GM18519 (cell line): ENCODE results near the gene CEP162.
"Not testable (repeated sequence)": the region's sequence is repeated elsewhere in the genome, so short reads cannot be mapped to it uniquely, and the experiment has no call there.

Source experiments
- ATAC-seq: cut with Tn5 transposase; IDR thresholded peaks from one replicate; pipeline ENCODE4 v1.9.1; 2021; ENCODE audit warnings: mild to moderate bottlenecking, moderate library complexity; ENCODE audit not compliant: unreplicated experiment, low FRiP score

CEP162 gene, protein sequence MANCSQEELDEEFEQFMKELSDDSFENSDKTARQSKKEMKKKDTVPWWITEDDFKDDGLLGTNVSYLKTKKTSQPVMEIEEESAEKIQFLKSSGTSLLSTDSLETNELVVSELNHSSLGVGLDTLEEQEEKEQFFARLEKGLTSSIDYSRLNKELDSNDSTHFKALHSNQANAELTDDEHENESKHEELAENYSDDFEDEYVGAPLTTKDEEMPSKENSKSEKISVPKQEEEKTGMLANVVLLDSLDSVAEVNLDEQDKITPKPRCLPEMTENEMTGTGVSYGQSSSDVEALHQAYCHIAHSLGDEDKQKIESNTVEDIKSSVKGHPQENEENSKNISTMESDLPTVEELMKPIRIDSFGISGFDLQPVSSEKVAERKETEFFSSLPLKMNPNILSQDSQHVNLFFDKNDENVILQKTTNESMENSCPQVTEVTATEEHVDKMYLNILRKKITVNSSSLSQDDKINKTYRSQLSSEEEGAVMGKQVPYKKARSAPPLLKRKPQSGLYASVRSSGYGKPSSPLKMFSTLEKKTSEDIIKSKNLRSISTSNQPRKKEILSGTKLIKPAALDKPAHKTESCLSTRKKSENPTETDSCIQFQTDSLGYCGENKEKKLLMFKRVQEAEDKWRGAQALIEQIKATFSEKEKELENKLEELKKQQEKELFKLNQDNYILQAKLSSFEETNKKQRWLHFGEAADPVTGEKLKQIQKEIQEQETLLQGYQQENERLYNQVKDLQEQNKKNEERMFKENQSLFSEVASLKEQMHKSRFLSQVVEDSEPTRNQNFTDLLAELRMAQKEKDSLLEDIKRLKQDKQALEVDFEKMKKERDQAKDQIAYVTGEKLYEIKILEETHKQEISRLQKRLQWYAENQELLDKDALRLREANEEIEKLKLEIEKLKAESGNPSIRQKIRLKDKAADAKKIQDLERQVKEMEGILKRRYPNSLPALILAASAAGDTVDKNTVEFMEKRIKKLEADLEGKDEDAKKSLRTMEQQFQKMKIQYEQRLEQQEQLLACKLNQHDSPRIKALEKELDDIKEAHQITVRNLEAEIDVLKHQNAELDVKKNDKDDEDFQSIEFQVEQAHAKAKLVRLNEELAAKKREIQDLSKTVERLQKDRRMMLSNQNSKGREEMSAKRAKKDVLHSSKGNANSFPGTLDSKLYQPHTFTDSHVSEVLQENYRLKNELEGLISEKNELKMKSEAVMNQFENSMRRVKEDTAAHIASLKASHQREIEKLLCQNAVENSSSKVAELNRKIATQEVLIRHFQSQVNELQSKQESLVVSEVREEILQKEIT (N-terminal part only)

DNA sequence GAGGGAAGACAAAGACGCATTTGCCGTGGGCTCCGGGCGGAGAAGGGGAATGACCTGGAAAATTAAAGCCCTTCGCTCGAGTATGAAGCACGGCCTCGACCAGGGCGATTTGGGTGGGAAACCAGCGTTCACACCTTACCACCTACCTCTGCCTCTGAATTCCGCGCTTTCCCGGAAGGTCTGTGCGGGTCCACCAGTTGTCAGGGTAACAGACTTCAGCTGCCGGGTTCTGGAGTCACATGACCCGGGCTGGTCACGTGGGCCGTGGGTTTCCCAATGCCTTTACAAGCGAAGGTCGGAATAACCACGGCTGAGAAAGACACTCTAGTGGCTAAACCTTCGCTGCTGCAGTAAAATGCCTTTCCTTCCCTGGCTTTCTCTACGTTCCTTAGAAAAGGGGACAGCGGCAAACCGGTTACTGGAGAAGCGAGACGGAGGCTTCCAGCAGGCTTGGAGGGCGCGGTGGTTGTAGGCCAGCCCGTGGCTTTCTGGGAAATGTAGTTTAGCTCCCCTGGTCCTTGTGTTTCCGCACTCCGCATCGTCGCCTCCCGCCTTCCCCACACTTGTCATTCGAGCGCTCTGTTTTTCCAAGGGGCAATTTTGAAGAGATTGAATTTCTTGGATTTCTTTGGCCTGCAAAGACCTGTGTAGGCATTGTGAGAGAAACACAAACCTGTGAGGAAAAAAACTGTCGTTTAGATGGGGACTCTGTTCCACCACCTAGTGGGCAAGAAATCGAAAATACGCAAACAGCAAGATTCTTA lies at the start of gene CEP162:
TSS of gene CEP162 (minus strand) at position 210 of the 764 bp plus-strand sequence. CDS start 1,250 bp downstream, outside the sequence.
- peak; percentile 93 for ATAC-seq

DNA sequence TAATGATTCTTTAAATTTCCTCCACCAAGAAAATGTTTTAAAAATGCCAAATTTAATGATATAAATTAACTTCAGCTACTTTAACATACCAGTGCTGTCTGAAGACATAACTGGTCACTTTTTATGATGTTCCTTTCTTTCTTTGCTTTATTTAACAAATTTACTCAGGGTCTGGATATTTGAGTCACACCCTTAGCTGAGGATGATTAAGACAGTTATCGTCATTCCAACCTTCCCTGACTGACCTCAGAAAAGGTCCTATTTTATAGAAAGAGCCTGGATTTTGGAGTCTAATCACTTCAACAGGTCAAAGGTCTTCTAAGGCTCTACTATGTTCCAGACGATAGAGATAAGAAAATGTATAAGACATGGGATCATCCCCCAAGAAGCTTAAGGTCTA lies 47.4 kb upstream of the CEP162 start:
- no peak for ATAC-seq

DNA sequence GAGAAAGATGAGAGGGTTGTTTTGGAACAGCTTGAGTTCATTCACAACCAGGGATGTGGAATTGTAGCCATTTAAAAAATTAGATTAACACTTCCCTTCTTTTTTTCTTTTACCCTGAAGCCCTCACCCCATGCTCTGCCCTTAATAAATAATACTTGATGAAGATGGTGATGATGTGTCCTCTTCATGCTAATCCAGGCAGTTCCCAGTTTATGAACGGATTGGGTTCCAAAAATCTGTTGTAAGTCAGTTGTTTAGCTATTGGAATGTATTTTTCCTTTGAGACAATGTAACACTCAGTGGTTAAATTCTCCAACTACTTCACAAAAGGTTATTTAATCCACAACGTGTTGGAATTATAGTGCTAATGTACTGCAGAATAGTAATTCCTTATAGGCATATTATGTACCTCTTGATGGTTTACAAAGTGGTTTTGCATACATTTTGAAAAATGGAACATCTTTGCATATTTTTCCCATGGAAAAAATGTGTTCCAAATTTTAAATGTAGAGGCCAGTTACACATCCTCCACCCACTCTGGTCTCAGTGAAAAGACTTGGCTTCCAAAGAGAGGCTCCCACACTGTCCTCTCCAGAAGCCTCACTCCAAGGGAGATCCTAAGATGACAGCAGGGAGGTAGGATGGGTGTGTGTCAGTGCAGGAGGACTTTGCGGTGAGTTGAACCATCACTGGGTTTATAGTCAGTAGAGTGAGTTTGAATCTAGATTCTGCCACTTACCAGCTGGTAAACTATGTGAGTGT lies 45.8 kb upstream of the CEP162 start:
- ATAC-seq: no peak

DNA sequence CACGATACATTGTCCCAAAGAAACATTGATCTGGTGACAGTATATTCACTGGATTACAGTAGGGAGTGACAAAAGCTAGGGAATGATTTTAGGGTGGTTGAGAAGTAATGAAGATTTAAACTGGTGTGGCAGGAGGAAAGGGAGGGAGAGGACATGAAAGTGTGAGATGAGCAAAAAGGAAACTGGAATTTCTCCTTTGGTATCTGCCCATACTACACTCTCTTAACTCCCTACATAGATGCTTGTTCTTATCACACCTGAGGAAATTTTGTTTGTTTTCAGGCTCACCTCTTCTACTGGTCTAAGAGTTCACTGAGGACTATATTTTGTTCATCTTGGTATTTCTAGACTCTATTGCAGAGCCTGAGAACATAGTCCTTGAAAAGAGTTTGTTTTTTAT lies 44.9 kb upstream of the CEP162 start:
- ATAC-seq: no peak

DNA sequence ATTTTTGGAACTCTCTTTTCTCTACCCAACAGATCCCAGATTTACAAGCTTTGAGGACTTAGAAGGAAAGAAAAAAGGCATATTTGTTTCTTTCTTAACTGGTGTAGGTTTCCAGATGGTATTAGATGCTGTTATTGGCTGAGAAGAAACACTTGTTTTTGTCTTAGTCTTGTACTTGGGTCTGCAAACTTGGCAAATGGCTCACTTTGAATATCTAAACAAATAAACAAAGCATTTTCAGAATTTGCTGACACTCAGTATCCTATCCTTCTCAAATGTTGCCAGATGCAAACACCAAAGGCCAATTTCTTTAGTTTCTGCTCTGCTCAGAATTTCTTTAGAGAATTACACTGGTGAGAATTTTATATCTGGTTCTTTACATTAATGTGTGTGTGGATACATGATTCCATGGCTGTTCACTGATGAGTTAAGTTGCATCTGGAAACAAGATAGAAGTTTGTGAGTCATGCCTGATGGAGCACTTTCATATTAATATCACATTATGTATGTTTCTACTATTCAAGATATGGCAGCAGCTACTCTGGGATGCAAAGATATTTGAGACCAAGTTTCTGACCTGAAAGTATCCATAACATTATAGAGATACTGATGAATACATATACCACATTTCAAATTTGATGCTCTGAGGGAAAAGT lies 43.7 kb upstream of the CEP162 start:
- no peak for ATAC-seq

DNA sequence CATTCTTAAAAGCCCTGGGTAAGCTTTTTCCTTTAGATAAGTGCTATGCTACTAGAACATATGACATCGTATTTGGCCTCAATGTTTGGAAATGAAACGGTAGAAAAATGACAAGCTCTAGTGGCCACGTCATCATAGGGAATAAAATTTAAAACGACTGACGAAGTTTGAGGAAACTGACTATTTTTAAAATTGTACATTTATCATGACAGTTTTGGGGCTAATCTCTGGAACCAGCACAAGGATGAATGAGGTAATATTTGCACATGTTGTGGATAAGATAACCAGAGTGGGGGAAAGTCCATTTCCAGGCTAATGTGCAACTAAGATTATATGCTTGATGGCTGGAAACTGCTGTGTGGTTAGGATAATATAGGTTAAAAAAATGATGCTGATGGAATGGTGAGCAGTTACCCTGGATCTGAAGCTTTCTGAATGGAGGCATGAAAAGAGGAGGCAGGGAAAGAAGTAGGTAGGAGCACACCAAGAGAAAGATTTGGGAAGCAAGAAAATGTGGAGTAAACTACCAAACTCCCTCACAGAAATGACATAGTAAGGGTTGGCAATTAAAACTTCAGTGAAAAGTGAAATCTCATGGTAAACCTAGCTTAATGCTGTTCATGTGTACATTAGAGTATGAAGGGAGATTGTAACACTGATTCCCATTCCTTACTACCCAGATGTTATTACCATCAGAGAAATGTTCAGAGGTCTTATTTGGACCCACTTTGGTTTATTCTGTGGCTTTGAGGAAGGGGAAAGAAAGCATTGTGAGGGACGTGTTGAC lies 42.7 kb upstream of the CEP162 start:
- no peak for ATAC-seq

DNA sequence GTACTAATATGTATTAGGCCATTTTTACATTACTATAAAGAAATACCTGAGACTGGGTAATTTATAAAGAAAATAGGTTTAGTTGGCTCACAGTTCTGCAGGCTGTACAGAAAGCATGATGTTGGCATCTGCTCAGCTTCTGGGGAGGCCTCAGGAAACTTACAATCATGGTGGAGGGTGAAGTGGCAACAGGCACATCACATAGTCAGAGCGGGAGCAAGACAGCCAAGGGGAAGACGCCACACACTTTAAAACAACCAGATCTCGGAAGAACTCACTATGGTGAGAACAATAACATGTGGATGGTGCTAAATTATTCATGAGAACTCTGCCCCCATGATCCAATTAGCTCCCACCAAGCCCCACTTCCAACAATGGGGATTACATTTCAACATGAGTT lies 41.3 kb upstream of the CEP162 start:
- ATAC-seq: no peak

DNA sequence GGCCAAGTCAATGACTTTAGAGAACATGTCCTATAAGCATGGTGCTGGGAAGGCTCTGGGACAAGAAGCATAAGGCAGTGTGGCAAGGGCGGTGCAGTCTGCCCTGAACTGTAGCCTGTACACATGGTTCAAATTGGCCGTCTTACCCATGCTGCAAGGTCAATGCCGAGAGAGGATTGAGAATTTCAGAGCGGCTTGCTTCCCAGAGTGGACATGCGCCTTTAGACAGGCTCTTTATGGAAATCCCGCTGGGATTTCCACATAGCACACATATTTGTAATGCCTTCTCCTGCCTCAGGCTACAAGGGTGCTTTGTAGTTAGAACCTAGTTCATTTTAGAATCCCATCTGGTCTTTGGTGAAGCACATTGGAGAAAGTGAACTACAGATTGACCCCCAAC lies 36.1 kb upstream of the CEP162 start:
- ATAC-seq: no peak

DNA sequence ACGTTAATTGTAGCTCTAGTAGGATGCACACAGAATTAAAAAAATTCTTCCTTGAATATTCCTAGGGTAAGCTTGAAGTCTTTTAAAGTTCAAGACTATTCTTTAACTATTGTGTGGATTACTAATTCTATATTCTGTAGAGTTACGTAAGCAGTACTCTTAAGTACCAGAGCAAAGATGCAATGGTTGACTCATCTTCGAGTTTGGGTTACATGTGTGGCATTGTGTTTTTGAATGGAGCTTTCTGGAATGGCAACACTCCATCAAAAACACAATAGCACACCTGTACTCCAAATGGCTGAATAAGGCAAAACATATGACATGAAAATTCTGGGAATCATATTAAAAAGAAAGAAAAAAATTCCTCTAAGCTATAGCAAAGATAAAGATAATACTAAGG lies 33.5 kb upstream of the CEP162 start:
- ATAC-seq: no peak

DNA sequence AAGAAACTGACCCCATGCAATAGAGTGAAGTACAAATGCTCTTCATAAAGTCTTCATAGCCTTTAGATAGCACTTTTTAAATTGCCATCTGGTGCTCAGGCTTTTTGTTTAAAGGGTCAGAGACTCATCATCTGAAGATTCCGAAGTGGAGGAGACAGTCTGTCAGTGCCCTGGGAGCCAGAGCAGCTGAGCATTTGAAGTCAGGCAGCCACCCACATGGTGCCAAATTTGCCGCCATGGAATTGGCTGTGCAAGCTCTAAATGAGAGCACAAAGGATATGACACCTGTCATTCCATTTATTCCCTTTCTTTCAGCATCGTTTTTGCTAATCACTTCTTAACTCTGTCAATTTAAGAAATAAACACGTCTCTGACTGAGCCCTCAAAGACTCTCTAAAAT lies 32.8 kb upstream of the CEP162 start:
- no peak for ATAC-seq

DNA sequence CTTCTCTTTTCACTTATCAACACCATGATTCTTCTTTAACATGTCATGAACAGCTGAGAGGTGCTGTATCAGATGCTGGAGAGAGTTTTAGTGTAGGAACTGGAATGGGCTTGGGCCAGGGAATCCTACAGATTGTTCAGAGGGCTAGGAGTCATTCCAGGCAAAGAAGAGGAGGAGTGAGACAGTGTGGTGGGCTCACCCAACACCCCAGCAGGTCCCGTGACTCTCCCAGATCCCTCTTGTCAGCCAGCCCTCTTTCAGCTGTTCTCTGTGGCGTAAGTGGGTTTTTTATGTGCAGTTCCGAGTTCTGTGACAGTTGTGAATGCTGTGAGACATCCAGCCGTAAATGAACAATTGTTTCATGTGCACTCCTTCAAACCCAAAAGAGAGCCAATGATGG lies 31.4 kb upstream of the CEP162 start:
- ATAC-seq: no peak

DNA sequence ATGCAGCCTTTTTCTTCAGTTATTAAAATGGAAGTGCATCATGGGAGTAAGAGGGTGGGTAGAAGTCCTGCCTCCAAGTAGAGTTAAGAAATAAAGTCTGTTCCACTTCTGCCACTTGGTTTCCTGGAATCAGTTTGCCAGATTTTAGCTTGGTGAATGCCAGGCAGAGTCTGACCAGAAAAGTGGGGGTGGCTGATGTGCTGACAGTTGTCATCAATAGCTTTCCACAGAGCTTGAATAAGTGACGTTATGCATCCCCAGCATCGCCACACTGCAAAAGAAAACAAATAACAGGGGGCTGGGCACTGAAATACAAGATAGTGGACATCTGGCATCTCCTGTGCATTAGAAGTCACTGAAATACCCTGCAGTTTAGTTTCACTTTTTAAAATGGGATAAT lies 30.8 kb upstream of the CEP162 start:
- ATAC-seq: no peak

DNA sequence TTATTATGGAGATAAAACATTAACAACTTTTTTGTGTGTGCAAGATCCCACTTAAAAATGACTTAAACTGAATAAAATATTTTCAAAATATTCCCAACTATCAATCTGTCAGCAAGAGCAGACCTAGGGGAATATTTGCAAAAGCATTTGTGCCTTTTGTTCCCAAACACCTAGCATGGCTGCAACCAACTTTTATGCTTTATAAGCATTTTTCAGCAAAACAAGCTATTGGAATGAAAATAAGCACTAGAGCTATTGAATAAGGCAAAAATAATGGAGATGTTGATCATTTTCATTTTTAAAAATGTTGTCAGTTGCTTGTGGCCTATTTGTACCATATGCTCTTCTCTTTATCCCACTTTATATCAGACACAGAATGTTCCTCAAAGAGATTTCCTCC lies 28.2 kb upstream of the CEP162 start:
- no peak for ATAC-seq

DNA sequence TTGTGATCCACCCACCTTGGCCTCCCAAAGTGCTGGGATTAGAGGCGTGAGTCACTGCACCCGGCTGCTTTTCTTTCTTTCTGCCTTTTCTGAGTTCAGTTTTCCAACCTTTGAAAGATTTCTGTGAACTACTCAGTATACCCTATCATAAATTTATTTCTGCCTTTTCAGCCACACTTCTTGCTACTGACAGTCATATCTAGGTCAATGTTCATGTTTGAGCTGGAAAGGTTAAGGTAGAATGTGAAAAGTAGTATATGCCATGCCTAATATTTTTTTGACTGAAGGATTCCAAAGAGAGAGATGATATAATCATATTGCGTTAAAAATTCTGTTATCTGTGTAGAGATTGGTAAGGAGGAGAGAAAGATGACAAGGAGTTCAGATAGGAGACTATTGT lies 25.9 kb upstream of the CEP162 start:
- no peak for ATAC-seq

DNA sequence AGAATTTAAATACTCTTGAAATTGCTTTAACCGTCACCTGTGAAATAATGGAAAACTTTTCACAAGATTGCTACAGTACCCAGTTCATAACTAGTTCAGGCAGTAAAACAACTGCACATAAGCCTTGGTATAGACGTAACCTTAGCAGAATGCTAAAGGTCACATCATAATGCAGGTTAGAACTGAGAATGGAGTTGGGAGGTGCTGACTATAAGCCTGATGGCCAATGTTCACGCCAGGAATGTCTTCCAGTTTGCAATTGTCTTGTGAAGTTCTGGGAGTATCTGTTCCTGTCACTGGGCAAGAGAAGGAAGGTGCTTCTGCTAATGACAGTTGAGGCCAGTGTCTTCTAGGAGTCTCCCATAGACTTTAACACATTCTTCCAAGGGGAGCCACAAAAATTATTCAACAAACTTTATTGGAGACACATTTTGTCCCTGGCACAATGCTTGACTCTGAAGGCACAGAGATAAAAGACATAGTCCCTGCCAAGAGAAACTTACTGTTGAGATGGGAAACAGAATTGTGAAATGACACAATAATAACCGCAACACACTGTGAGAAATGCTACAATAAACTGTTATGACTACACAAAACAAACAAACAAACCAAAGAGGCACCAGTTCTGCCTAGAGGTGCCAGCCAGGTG lies 24.6 kb upstream of the CEP162 start:
- ATAC-seq: no peak

DNA sequence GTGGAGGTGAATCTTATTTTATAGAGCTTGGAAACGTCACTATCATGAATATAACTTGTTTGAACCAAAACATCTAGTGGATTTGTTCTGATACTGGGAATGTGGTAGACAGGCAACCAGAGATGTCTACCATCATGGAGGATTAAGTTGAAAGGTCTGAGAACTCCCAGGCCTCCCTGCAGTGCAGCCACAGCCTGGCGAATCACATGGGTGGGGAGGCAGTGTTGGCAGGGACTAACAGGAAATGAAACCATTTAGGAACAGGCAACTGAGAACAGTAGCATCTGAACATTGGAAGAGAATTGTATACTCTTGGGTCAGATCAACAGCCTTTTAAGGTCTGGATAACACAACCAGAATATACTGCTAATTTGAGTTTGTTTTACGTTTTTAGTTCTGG lies 22.3 kb upstream of the CEP162 start:
- ATAC-seq: no peak

DNA sequence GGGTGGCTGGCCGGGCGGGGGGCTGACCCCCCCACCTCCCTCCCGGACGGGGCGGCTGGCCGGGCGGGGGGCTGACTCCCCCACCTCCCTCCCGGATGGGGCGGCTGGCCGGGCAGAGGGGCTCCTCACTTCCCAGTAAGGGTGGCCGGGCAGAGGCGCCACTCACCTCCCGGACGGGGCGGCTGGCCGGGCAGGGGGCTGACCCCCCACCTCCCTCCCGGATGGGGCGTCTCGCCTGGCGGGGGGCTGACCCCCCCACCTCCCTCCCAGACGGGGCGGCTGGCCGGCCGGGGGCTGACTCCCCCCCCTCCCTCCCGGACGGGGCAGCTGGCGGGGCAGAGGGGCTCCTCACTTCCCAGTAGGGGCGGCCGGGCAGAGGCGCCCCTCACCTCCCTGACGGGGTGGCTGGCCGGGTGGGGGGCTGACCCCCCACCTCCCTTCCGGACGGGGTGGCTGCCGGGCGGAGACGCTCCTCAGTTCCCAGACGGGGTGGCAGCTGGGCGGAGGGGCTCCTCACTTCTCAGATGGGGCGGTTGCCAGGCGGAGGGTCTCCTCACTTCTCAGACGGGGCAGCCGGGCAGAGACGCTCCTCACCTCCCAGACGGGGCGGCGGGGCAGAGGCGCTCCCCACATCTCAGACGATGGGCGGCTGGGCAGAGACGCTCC lies 17.1 kb upstream of the CEP162 start:
- ATAC-seq: not testable (repeated sequence)
